ENCODE measurements around the gene CCL5.

CCL5 gene

GRCh38 chr17:35875072-35875799 lies 4.9 kb downstream of the CCL5 start:
- DNase-seq (ENCODE audit: insufficient read length, low spot score), result no peak
- no peak for TF ChIP-seq CTCF (IDR thresholded peaks at IDR 0.05; ENCODE audit: insufficient read depth, missing control alignments)
- FAIRE-seq, result no peak

GRCh38 chr17:35872196-35872980 lies 7.8 kb downstream of the CCL5 start:
- DNase-seq (ENCODE audit: insufficient read length, low spot score) (no peak), FAIRE-seq (no peak)
- no peak for TF ChIP-seq CTCF (IDR thresholded peaks at IDR 0.05; ENCODE audit: insufficient read depth, missing control alignments)

GRCh38 chr17:35870906-35871819 lies 9.0 kb downstream of the CCL5 start:
- peak; percentile 31 for DNase-seq (ENCODE audit: insufficient read length, low spot score)
- TF ChIP-seq CTCF (IDR thresholded peaks at IDR 0.05; ENCODE audit: insufficient read depth, missing control alignments), result peak; percentile 22
- no peak for FAIRE-seq

- no peak for TF ChIP-seq CTCF (IDR thresholded peaks at IDR 0.05; ENCODE audit: insufficient read depth, missing control alignments)
- no peak for DNase-seq (ENCODE audit: insufficient read length, low spot score)
- FAIRE-seq, result no peak
Observed at GRCh38 chr17:35868737-35869136, 11.4 kb downstream of the CCL5 start, which contains the start of gene HEATR9. Gene HEATR9, minus strand, starts transcription at chr17:35868891. Its CDS starts 149 bp downstream, at chr17:35868742.

- FAIRE-seq, result no peak
- no peak for DNase-seq (ENCODE audit: insufficient read length, low spot score)
- no peak for TF ChIP-seq CTCF (IDR thresholded peaks at IDR 0.05; ENCODE audit: insufficient read depth, missing control alignments)
Observed at GRCh38 chr17:35867574-35867973, 12.6 kb downstream of the CCL5 start.

GRCh38 chr17:35866341-35866950 lies 13.7 kb downstream of the CCL5 start:
- no peak for FAIRE-seq
- TF ChIP-seq CTCF (IDR thresholded peaks at IDR 0.05; ENCODE audit: insufficient read depth, missing control alignments), result no peak
- DNase-seq (ENCODE audit: insufficient read length, low spot score), result no peak

Measured in D721Med (cell line).